Testis (tissue), 2 donors: ENCODE results near the gene WDR45B.

Source experiments
- POLR2A ChIP-seq: fragments of 450-650 bp; IDR thresholded peaks from one replicate; pipeline ENCODE4 v1.6.1; 2017; ENCODE audit warnings: antibody characterized with exemption, mild to moderate bottlenecking, moderate library complexity
- TF ChIP-seq, protein P1 (sequence below), 3 experiments: fragments of 450-650 bp in 2 of 3; fragments of 200-600 bp in 1 of 3; sonication (generic) in 1 of 3; IDR thresholded peaks; one replicate each; pipeline ENCODE4 v1.5.1; 2016 to 2019; ENCODE audit warnings: antibody characterized with exemption in 3 of 3, mild to moderate bottlenecking in 2 of 3, moderate library complexity in 1 of 3

DNA sequence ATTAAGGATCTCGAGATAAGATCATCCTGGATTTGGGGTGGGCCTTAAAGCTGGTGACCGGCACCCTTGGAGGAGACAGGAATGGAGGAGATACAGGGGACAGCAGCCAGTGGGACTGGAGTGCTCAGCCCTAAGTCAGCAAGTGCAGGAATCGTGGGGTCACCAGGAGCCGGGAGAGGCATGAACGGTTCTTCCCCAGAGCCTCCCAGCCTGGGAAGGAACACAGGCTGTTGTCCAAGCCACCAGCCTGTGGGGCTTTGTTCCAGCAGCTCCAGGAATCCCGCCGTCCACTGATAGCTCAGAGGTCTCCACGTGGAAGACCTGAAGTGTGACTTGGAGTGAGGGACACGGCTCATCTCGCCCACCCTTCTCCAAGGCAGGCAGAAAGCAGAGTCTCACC lies 2.5 kb upstream of the WDR45B start:
- TF ChIP-seq POLR2A, result no peak
- TF ChIP-seq, protein P1, sequence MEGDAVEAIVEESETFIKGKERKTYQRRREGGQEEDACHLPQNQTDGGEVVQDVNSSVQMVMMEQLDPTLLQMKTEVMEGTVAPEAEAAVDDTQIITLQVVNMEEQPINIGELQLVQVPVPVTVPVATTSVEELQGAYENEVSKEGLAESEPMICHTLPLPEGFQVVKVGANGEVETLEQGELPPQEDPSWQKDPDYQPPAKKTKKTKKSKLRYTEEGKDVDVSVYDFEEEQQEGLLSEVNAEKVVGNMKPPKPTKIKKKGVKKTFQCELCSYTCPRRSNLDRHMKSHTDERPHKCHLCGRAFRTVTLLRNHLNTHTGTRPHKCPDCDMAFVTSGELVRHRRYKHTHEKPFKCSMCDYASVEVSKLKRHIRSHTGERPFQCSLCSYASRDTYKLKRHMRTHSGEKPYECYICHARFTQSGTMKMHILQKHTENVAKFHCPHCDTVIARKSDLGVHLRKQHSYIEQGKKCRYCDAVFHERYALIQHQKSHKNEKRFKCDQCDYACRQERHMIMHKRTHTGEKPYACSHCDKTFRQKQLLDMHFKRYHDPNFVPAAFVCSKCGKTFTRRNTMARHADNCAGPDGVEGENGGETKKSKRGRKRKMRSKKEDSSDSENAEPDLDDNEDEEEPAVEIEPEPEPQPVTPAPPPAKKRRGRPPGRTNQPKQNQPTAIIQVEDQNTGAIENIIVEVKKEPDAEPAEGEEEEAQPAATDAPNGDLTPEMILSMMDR (IDR thresholded peaks at IDR 0.05), result no peak
